Measurements from ENCODE around the gene TAF11L12.
"Not testable (repeated sequence)": the region's sequence is repeated elsewhere in the genome, so short reads cannot be mapped to it uniquely, and the experiment has no call there.

Gene TAF11L12

GRCh38 chr5:17610092-17610491 is at the start of gene TAF11L12:
Gene TAF11L12, plus strand, starts transcription at chr5:17610392.
- DNase-seq, result not testable (repeated sequence)

GRCh38 chr5:17585658-17586057 is 24.5 kb upstream of the TAF11L12 start, which contains the start of gene TAF11L7:
Gene TAF11L7, minus strand, starts transcription at chr5:17585758.
- DNase-seq, result not testable (repeated sequence)

- not testable (repeated sequence) for DNase-seq
Observed at GRCh38 chr5:17590860-17591259, 19.3 kb upstream of the TAF11L12 start, which contains the start of gene TAF11L8. Gene TAF11L8, minus strand, starts transcription at chr5:17590960.

GRCh38 chr5:17594255-17594654 is 15.9 kb upstream of the TAF11L12 start, which contains the start of gene TAF11L9:
Gene TAF11L9, minus strand, starts transcription at chr5:17594394.
- DNase-seq, result not testable (repeated sequence)

- not testable (repeated sequence) for DNase-seq
Observed at GRCh38 chr5:17597728-17598127, 12.5 kb upstream of the TAF11L12 start, which contains the start of gene TAF11L10. Gene TAF11L10, minus strand, starts transcription at chr5:17597828.

GRCh38 chr5:17603880-17604279 is 6.3 kb upstream of the TAF11L12 start, which contains the start of gene TAF11L11:
Gene TAF11L11, plus strand, starts transcription at chr5:17604183.
- DNase-seq, result not testable (repeated sequence)

GRCh38 chr5:17604951-17605350 is 5.2 kb upstream of the TAF11L12 start:
- DNase-seq, result no peak

GRCh38 chr5:17607461-17607860 is 2.7 kb upstream of the TAF11L12 start:
- not testable (repeated sequence) for DNase-seq

GRCh38 chr5:17614872-17615605 is 4.8 kb downstream of the TAF11L12 start:
- no peak for DNase-seq

- DNase-seq, result no peak
Observed at GRCh38 chr5:17619354-17619753, 9.2 kb downstream of the TAF11L12 start.

- no peak for DNase-seq
Observed at GRCh38 chr5:17620627-17621026, 10.4 kb downstream of the TAF11L12 start.

GRCh38 chr5:17625686-17626085 is 15.5 kb downstream of the TAF11L12 start:
- DNase-seq, result no peak

- DNase-seq, result not testable (repeated sequence)
Observed at GRCh38 chr5:17631788-17632187, 21.6 kb downstream of the TAF11L12 start, which contains the start of gene TAF11L13. Gene TAF11L13, plus strand, starts transcription at chr5:17632088.

- DNase-seq, result no peak
Observed at GRCh38 chr5:17634160-17634559, 24.0 kb downstream of the TAF11L12 start, which contains the start of gene TAF11L14. Gene TAF11L14, plus strand, starts transcription at chr5:17634460.

- DNase-seq, result not testable (repeated sequence)
Observed at GRCh38 chr5:17649232-17649631, 39.0 kb downstream of the TAF11L12 start.

GRCh38 chr5:17655201-17655759 is 45.1 kb downstream of the TAF11L12 start:
- not testable (repeated sequence) for DNase-seq

GRCh38 chr5:17655921-17656320 is 45.7 kb downstream of the TAF11L12 start:
- DNase-seq, result no peak
